T-helper 9 cell (primary cell): ENCODE data around the gene TCF7L2.

Experiments
- DNase-seq: peaks from one replicate; pipeline ENCODE4 v3.0.0-alpha.2; 2020

TCF7L2 gene

DNA sequence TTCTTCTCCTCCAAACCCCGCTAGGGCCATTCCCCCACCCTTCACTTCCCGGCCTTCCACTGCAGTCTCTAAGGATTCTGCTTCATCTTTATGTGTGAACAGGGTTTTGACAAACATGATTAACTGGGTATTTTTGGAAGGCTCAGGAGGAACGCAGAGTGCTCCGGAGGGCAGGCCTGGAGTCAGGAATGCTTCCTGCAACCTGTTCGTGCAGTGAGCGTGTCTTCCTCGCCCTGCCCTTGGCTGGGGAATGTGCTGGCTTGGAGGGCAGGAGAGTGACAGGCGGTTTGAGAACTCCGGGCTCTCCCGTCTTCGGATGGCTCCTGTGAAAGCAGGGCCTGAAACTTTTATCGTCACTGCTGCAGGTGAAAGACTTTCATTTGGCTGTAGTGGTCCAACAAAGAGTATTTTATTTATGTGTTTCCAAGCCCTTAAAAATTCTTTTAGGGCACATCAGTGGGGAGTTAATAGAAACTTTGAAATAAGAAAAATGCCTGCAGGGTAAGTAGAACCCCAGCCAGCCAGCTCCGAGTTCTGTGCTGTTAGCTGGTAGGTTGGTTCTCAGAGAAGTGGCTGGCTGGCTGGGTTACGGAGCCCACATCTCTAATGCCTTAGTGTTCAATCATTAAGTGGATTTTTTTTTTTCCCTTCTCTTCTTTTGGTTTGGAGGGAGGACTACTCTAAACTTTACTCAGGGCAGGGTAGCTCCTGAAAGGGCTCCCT lies 51.0 kb downstream of the TCF7L2 start:
- no peak for DNase-seq

- DNase-seq = no peak
Observed at GRCh38 chr10:113001599-113002448, 51.8 kb downstream of the TCF7L2 start.

DNA sequence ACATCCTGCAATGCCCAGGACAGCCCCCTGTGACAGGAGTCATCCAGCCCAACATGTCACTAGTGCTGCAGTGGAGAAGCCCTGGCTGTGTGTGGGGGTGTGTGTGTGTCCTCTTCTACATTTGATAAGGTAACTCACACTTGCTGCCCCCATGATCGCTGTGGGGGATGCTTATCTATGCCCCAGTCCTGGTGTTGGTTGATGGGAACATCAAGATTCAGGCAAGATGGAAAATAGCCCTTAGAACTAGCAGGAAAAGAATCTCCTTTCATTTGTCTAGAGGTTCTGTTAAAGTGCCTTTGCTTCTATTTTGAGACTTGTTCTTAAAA lies 52.4 kb downstream of the TCF7L2 start:
- no peak for DNase-seq

DNA sequence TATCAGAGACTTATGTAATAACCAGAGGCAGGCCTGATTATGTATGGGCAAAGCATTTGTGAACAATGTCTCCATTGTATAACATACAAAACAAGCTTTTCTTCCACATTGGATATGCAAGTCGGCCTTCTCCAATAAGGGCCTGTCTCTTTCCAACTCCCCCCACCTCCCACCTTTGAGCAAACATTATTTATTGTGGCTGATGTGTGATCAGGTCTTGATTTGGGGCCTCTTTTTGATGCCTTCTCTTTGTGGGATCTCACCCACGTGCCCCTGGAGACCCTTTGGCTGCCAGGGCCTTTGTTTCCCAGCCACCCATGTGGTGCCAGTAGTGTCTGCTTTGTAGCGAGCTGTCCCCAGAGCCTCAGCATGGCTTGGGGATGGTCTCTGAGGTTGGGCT lies 53.0 kb downstream of the TCF7L2 start:
- no peak for DNase-seq

GRCh38 chr10:113004069-113004618 lies 54.1 kb downstream of the TCF7L2 start:
- no peak for DNase-seq

- no peak for DNase-seq
Observed at GRCh38 chr10:113005380-113005779, 55.3 kb downstream of the TCF7L2 start.

GRCh38 chr10:113006656-113007342 lies 56.8 kb downstream of the TCF7L2 start:
- peak; percentile 9 for DNase-seq

GRCh38 chr10:113007343-113007771 lies 57.3 kb downstream of the TCF7L2 start:
- DNase-seq = no peak

DNA sequence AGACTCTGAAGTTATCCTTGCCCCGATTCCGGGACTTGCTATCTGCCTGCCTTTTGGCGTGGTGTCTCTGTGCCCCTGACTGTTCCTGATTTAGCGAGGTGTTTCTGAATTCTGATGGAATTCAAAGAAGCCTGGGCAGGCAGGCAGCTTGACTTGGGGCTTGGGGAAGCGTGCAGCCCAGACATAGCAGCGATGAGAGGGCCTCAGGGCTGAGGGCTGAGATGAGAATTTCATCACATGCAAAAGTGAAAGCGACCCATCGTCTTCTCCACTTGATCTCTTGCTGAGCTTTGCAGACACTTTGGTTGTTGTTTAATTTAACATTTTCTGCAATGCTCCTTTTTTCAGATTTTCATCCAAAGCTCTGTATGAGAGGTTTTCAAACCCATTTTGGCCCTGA lies 57.8 kb downstream of the TCF7L2 start:
- DNase-seq = no peak

DNA sequence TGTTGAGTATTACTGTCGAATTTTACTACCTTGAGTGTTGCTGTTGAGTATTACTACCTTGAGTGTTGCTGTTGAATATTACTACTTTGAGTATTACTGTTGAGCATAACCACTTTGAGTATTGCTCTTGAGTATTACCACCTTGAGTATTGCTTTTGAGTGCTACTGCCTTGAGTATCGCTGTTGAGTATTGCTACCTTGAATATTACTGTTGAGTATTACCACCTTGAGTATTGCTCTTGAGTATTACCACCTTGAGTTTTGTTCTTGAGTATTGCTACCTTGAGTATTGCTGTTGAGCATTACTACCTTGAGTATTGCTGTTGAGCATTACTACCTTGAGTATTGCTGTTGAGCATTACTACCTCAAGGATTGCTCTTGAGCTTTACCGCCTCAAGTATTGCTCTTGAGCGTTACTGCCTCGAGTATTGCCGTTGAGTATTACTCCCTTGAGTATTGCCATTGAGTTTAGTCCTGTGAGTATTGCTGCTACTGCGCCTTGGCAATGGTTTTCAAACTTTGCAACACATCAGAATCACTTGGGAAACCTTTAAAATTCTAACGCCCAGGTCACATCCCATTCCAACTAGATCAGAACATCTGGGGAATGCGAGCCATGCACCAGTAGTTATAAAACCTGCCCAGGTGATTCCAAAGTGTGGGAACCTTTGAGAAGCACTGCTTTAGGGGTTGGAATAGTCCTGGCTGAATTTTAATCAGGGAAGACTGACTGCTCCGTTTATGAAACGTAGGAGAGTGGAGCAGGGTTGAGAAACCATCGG lies 61.7 kb downstream of the TCF7L2 start:
- no peak for DNase-seq

- no peak for DNase-seq
Observed at GRCh38 chr10:113015201-113015600, 65.2 kb downstream of the TCF7L2 start.

DNA sequence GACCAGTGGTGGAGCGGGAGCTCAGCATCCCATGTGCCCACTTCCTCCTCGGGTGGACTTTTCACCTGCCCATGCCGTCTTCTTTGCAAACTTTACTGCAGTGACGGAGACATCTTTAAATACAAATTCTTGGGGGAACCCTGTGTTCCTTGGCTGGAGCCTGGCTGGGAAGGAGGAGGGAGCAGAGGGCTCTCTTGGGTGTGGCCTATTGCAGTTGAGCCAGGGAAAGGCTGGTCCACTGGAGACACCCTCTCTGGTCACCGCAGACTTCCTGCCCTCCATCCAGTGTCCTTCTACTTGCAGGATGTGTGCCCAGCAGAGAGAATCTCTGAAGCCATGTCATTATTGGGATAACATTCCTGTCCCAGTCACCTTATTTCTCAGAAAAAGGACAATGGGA lies 67.3 kb downstream of the TCF7L2 start:
- no peak for DNase-seq

DNA sequence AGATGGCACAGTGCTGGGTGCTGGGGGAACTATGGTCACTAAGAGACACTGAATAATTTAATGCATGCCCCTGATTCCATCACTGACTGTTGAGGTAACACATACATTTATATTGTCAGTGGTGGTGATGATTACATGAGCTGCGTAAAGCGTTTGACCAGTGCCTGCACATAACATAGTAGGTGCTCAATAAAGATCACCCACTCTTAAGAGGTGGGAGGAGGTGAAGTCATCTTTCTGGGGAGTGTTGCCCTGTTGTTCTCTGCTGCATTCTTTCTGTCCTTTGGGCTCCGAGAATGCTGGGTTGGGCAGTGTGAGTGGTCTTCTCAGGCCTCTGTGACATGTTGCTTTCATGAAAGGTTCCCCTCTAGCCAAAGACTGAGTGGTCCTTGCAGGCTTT lies 68.0 kb downstream of the TCF7L2 start:
- DNase-seq = no peak

DNA sequence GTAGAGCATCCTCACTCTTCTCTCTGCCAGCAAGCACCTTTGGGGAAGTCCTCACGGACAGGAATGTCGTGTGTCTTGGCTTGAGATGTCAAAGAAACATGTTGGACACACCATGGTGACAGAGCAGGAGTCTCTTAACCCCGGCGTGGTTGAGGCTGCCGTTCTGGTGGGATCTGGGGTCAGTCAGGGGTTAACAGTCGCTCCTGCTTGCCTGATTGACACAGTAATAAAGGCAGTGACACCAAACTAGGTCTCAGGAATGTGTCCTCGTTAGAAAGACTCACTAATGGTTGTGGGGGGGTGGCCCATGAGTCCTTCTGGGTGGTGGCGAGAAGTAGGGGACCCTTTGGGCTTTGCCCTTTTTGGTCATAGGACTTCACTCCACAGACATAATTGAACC lies 69.0 kb downstream of the TCF7L2 start:
- DNase-seq = no peak

GRCh38 chr10:113019692-113020474 lies 69.8 kb downstream of the TCF7L2 start:
- no peak for DNase-seq

GRCh38 chr10:113020475-113020753 lies 70.4 kb downstream of the TCF7L2 start:
- DNase-seq = no peak

- DNase-seq = no peak
Observed at GRCh38 chr10:113020838-113021237, 70.8 kb downstream of the TCF7L2 start.

DNA sequence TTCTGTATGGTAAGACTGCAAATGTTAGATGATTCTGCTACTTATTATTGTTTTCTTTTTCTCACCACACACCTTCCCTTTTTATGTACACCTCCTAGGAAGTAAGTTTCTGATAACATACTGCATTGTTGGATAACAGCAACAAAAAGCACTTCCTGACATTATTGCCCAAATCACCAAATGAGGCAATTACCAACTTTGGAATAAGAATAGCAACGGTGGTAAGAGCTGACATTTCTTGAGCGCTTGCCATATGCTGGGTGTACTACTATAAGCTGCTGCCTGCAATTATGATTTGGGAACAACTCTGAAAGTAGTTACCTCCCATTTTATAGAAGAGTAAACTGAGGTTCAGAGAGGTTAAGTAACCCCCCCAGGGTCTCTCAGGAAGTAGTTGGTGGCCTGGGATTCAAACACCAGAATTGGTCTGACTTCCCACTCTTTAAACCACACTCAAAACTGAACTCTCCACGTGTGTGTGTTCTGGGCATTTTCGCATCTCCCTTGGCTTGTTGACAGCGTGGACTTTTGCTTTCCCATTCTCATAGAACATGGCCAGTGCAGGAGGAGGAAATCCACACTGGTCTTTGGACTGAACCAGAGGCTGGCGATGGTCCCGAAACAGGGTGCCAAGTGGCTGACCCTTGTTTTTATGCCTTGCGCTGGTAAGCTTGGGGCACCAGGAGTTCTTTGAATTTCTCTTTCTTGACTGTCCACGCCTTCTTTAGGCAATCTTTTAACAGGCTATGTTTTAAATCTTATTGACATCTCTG lies 71.4 kb downstream of the TCF7L2 start:
- DNase-seq = no peak

DNA sequence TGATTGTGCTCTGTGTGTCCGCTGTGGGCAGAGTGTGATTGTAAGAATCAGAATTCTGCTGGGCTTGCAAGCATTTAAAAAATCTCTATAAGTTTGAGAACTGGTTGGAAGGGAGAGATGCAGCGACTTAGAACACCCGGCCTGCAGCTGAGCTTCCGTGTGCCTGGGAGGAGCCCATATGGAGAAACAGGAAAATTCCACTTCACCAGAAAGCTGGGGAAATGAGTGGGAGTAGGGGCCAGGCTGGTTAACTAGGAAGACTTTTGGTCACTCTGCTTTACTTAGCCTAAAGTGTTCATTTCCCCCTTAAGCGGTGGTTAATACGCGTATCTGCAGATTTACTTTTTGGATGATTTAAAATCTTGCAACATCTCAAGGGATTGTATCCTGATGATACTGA lies 72.2 kb downstream of the TCF7L2 start:
- DNase-seq = no peak

GRCh38 chr10:113023017-113023416 lies 73.0 kb downstream of the TCF7L2 start:
- DNase-seq = no peak

DNA sequence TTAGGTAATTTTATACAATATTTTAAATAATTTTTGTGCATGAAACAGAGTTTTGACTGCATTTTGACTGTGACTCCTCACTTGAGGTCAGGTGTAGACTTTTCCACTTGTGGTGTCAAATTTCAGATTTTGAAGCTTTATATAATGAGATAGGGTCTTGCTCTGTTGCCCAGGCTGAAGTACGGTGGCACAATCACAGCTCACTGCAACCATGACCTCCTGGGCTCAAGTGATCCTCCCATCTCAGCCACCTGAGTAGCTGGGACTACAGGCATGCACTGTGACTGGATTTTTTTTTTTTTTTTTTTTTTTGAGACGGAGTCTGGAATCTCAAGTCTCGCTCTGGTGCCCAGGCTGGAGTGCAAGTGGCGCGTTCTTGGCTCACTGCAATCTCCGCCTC lies 74.9 kb downstream of the TCF7L2 start:
- no peak for DNase-seq
